ENCODE data around the gene RALGPS1.

The RALGPS1 gene

DNA sequence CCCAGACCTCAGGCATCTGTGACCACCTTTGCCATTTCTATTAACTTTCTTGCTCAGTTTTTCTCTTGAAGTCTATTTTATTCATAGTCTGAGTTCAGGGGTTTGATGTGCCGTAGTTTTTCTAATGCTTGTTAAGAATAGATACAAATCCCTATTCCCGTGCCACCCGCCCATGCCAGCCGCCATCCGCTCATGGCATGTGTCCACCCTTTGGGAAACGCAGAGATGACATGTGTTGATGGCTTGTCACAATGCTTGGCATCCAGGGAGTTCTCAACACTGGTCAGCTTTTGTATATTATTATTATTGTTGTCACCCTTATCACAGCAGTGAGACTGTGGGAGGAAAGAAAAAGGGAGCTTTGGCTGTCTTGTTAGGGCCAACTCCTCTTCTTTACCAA, 225.2 kb downstream of the RALGPS1 start:
- Histone ChIP-seq H3K9me3 (ENCODE audit: control insufficient read depth, insufficient read depth, low read length) (no peaks in the 10 kb centered on the region), H3K27me3 (ENCODE audit: control insufficient read depth, low read length) (no peaks in the 10 kb centered on the region), H4K20me1 (ENCODE audit: control insufficient read depth, insufficient read depth, low read depth, low read length) (no peaks in the 10 kb centered on the region)

DNA sequence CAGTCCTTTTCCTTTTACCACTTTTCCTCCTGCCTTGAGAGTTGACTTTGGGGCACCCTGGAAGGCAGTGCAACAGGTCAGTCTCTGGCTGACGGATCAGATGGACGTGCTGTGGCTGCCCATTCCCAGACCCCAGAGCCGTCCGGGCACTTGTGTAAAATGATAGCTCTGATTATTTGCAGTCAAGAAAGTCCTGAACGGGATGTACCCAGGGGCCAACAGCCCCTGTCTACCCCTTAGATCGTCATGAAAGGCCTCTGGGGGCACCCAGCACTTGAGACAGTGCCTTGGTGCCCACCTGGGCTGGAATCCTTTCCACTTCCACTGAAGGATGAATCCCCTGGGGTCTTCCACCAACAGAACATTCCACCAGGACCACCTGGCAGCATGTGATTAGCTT, 225.6 kb downstream of the RALGPS1 start:
- no peak overlapping the region for H3K4me3 ChIP-seq (ENCODE audit: low read length)
- H3K9me3 ChIP-seq (ENCODE audit: control insufficient read depth, insufficient read depth, low read length) = no peaks in the 10 kb centered on the region
- H3K79me2 ChIP-seq (ENCODE audit: control insufficient read depth, low read length) = no peaks in the 10 kb centered on the region
- H3K27ac ChIP-seq (ENCODE audit: low read depth, low read length) = no peak overlapping the region
- no peak overlapping the region for H3K4me2 ChIP-seq (ENCODE audit: low read length)
- no peaks in the 10 kb centered on the region for H3F3A ChIP-seq (ENCODE audit: control insufficient read depth, insufficient read depth)
- no peak for TF ChIP-seq EZH2phosphoT487 (IDR thresholded peaks at IDR 0.05; ENCODE audit: borderline replicate concordance, low read length)
- TF ChIP-seq, protein P1, sequence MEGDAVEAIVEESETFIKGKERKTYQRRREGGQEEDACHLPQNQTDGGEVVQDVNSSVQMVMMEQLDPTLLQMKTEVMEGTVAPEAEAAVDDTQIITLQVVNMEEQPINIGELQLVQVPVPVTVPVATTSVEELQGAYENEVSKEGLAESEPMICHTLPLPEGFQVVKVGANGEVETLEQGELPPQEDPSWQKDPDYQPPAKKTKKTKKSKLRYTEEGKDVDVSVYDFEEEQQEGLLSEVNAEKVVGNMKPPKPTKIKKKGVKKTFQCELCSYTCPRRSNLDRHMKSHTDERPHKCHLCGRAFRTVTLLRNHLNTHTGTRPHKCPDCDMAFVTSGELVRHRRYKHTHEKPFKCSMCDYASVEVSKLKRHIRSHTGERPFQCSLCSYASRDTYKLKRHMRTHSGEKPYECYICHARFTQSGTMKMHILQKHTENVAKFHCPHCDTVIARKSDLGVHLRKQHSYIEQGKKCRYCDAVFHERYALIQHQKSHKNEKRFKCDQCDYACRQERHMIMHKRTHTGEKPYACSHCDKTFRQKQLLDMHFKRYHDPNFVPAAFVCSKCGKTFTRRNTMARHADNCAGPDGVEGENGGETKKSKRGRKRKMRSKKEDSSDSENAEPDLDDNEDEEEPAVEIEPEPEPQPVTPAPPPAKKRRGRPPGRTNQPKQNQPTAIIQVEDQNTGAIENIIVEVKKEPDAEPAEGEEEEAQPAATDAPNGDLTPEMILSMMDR (IDR thresholded peaks at IDR 0.05; ENCODE audit: low read depth, low read length, poor library complexity, severe bottlenecking) = no peak
- H3K27me3 ChIP-seq (ENCODE audit: control insufficient read depth, low read length) = no peaks in the 10 kb centered on the region
- H3K36me3 ChIP-seq (ENCODE audit: control insufficient read depth, low read length) = no peaks in the 10 kb centered on the region
- H4K20me1 ChIP-seq (ENCODE audit: control insufficient read depth, insufficient read depth, low read depth, low read length) = no peaks in the 10 kb centered on the region
- no peaks in the 10 kb centered on the region for H3K4me1 ChIP-seq (ENCODE audit: control insufficient read depth, low read length)
- H3K9me2 ChIP-seq (replicated peaks; ENCODE audit: control insufficient read depth, low read length) = no peaks in the 10 kb centered on the region

More for the DNA sequence above, 225.2 kb downstream of the RALGPS1 start:
- Histone ChIP-seq H3K27ac (ENCODE audit: low read depth, low read length) (no peak overlapping the region), H3K4me1 (ENCODE audit: control insufficient read depth, low read length) (no peaks in the 10 kb centered on the region), H3K36me3 (ENCODE audit: control insufficient read depth, low read length) (no peaks in the 10 kb centered on the region), H3K79me2 (ENCODE audit: control insufficient read depth, low read length) (no peaks in the 10 kb centered on the region), H3K4me2 (ENCODE audit: low read length) (no peak overlapping the region), H3F3A (ENCODE audit: control insufficient read depth, insufficient read depth) (no peaks in the 10 kb centered on the region), H3K9me2 (replicated peaks; ENCODE audit: control insufficient read depth, low read length) (no peaks in the 10 kb centered on the region), H3K4me3 (ENCODE audit: low read length) (no peak overlapping the region)
- no peak for TF ChIP-seq EZH2phosphoT487 (IDR thresholded peaks at IDR 0.05; ENCODE audit: borderline replicate concordance, low read length)
- TF ChIP-seq, protein P1 (IDR thresholded peaks at IDR 0.05; ENCODE audit: low read depth, low read length, poor library complexity, severe bottlenecking) = no peak

DNA sequence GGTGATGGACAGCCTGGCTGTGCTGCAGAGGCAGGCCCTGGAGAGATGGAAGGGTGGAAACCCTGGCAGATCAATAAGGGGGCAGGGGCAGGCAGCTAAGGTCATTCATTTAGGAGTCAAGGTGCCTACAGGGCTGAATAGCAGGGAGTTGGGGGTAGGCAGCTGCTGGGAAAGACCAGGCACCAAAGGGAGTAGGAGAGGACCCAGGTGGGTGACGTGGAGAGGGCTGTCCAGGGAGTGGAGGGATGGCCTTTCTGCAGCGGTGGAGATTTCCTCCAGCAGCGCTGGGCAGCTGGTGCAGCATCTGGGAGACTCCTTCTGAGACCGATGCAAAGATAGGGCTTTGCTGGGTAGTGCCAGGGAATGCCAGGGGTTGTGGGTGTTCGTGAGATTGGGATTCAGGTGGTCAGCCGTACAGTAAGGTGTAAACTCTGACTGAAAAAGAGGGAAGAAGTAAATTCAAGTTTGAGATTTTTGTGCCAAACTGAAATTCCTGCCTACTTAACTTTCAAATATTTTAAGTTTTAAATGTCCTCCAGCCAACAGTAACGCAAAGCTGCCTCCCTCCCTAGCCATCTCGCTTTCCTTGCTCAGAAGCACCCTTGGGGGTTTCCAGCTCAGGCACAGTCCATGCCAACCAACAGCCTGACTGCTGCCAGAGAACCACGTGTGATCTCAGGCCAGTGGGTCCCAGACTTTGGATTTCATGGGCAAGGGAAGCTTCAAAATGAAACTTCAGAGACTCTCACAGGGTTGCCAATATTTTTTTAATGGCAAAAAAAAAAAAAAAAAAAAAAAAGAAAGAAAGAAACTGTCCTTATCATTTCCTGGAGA, 226.5 kb downstream of the RALGPS1 start:
- no peaks in the 10 kb centered on the region for H3K36me3 ChIP-seq (ENCODE audit: control insufficient read depth, low read length)
- H3K4me2 ChIP-seq (ENCODE audit: low read length) = no peak overlapping the region
- H3K9me3 ChIP-seq (ENCODE audit: control insufficient read depth, insufficient read depth, low read length) = no peaks in the 10 kb centered on the region
- H4K20me1 ChIP-seq (ENCODE audit: control insufficient read depth, insufficient read depth, low read depth, low read length) = no peaks in the 10 kb centered on the region
- no peaks in the 10 kb centered on the region for H3K79me2 ChIP-seq (ENCODE audit: control insufficient read depth, low read length)
- no peak overlapping the region for H3K27ac ChIP-seq (ENCODE audit: low read depth, low read length)
- H3K27me3 ChIP-seq (ENCODE audit: control insufficient read depth, low read length) = no peaks in the 10 kb centered on the region
- H3F3A ChIP-seq (ENCODE audit: control insufficient read depth, insufficient read depth) = no peaks in the 10 kb centered on the region
- no peak for TF ChIP-seq EZH2phosphoT487 (IDR thresholded peaks at IDR 0.05; ENCODE audit: borderline replicate concordance, low read length)
- TF ChIP-seq, protein P1 (IDR thresholded peaks at IDR 0.05; ENCODE audit: low read depth, low read length, poor library complexity, severe bottlenecking) = no peak
- no peaks in the 10 kb centered on the region for H3K4me1 ChIP-seq (ENCODE audit: control insufficient read depth, low read length)
- no peaks in the 10 kb centered on the region for H3K9me2 ChIP-seq (replicated peaks; ENCODE audit: control insufficient read depth, low read length)
- no peak overlapping the region for H3K4me3 ChIP-seq (ENCODE audit: low read length)

Data from DOHH2 (cell line).